ENCODE results near the gene FAM124A. TPM values are rescaled to one million over a fixed set of nuclear protein-coding genes. Genes with fewer than 3 reads are reported as not detected.

FAM124A gene
- total RNA-seq, 1 experiment from 2014 or later: 1.1 TPM

DNA sequence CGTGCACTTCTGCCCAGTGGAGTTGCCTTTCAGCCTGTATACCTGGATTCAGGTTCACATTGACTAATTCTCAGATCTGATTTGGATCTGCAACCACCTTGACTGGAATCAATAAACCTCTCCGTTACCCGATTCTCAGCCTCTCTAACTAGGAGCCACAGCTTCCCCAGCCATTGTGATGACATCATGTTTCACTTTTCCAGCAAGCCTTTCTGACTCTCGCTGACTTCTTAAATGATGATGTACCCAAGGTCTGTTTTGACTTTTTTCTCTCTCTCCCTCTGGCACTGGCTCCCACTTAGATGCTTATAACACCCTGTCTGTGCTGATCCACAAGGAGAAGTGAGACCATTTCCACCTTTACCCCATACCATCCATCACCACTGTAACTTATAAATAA lies 13.5 kb upstream of the FAM124A start:
- H3K36me3 ChIP-seq (ENCODE audit: control insufficient read depth, insufficient read depth, low read length): no peaks in the 10 kb centered on the region
- ChIA-PET POLR2A (no interaction called here), CTCF (no interaction called here)
- no TSS peak for BruUV-seq (replicated peaks)
- in situ Hi-C loops (cut with HindIII; ENCODE audit: low pct_unique_long_range_greater_than_20kb, low sequenced_read_pairs) (no loop called here), intact Hi-C loops (cut with micrococcal nuclease; ENCODE audit: unreplicated experiment) (no loop called here)
- ATAC-seq (no peak), DNase-seq (ENCODE audit: low read depth, low spot score) (no peak)
- no peak for TF ChIP-seq SIN3A (IDR thresholded peaks at IDR 0.05; ENCODE audit: borderline replicate concordance, insufficient read depth, low read depth, low read length)
- no peak for TF ChIP-seq TCF7L2 (IDR thresholded peaks at IDR 0.05; ENCODE audit: low read depth, low read length)
- no peak for TF ChIP-seq CTCF (IDR thresholded peaks at IDR 0.05)
- TF ChIP-seq, protein P1, sequence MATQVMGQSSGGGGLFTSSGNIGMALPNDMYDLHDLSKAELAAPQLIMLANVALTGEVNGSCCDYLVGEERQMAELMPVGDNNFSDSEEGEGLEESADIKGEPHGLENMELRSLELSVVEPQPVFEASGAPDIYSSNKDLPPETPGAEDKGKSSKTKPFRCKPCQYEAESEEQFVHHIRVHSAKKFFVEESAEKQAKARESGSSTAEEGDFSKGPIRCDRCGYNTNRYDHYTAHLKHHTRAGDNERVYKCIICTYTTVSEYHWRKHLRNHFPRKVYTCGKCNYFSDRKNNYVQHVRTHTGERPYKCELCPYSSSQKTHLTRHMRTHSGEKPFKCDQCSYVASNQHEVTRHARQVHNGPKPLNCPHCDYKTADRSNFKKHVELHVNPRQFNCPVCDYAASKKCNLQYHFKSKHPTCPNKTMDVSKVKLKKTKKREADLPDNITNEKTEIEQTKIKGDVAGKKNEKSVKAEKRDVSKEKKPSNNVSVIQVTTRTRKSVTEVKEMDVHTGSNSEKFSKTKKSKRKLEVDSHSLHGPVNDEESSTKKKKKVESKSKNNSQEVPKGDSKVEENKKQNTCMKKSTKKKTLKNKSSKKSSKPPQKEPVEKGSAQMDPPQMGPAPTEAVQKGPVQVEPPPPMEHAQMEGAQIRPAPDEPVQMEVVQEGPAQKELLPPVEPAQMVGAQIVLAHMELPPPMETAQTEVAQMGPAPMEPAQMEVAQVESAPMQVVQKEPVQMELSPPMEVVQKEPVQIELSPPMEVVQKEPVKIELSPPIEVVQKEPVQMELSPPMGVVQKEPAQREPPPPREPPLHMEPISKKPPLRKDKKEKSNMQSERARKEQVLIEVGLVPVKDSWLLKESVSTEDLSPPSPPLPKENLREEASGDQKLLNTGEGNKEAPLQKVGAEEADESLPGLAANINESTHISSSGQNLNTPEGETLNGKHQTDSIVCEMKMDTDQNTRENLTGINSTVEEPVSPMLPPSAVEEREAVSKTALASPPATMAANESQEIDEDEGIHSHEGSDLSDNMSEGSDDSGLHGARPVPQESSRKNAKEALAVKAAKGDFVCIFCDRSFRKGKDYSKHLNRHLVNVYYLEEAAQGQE (IDR thresholded peaks at IDR 0.05; ENCODE audit: insufficient read depth in 1 of 2, low read depth in 2 of 2, low read length in 1 of 2): no peak
- TF ChIP-seq POLR2AphosphoS5 (IDR thresholded peaks at IDR 0.05; ENCODE audit: low read depth, low read length): no peak
- no peak overlapping the region for H3K27ac ChIP-seq (ENCODE audit: low read length)
- peaks cover 20% of the 10 kb centered on the region for H3K27me3 ChIP-seq (ENCODE audit: control insufficient read depth, insufficient read depth, low read length)
- H3K4me3 ChIP-seq (ENCODE audit: low read depth in 2 of 2, low read length in 2 of 2): no peak overlapping the region
- H3K4me1 ChIP-seq (ENCODE audit: control insufficient read depth, insufficient read depth, low read length): no peaks in the 10 kb centered on the region
- H3K9me3 ChIP-seq (ENCODE audit: control insufficient read depth, insufficient read depth, low read depth, low read length): no peaks in the 10 kb centered on the region

DNA sequence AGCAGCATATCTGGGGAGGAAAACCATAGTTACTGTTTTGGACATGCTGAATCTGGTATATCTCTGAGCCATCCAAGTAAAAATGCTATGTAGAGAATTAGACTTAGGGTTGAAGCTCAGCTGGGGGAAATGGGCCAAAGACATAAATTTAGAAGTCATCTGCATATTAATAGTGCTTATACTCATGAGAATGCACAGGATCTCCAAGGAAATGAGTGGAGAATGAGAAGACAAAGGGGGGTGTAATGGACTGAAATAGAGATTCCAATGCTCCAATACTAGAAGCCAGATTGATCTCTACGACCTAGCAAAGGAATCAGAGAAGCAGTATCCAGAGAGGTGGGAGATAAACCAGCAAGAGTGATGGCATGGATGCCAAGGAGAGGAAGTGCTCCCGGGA lies 10.3 kb upstream of the FAM124A start:
- BruUV-seq (replicated peaks): no TSS peak
- no peak for ATAC-seq

More for the DNA sequence above, 10.3 kb upstream of the FAM124A start:
- ChIA-PET CTCF (no interaction called here), POLR2A (no interaction called here)
- in situ Hi-C loops (cut with HindIII; ENCODE audit: low pct_unique_long_range_greater_than_20kb, low sequenced_read_pairs): no loop called here
- Histone ChIP-seq H3K27ac (ENCODE audit: low read length) (no peak overlapping the region), H3K36me3 (ENCODE audit: control insufficient read depth, insufficient read depth, low read length) (no peaks in the 10 kb centered on the region), H3K4me1 (ENCODE audit: control insufficient read depth, insufficient read depth, low read length) (no peaks in the 10 kb centered on the region), H3K9me3 (ENCODE audit: control insufficient read depth, insufficient read depth, low read depth, low read length) (no peaks in the 10 kb centered on the region), H3K4me3 (ENCODE audit: low read depth in 2 of 2, low read length in 2 of 2) (no peak overlapping the region), H3K27me3 (ENCODE audit: control insufficient read depth, insufficient read depth, low read length) (peaks cover 19% of the 10 kb centered on the region)
- TF ChIP-seq POLR2AphosphoS5 (IDR thresholded peaks at IDR 0.05; ENCODE audit: low read depth, low read length) (no peak), TCF7L2 (IDR thresholded peaks at IDR 0.05; ENCODE audit: low read depth, low read length) (no peak), SIN3A (IDR thresholded peaks at IDR 0.05; ENCODE audit: borderline replicate concordance, insufficient read depth, low read depth, low read length) (no peak), CTCF (IDR thresholded peaks at IDR 0.05) (no peak)
- TF ChIP-seq, protein P1 (IDR thresholded peaks at IDR 0.05; ENCODE audit: insufficient read depth in 1 of 2, low read depth in 2 of 2, low read length in 1 of 2): no peak
- no peak for DNase-seq (ENCODE audit: low read depth, low spot score)
- intact Hi-C loops (cut with micrococcal nuclease; ENCODE audit: unreplicated experiment): no loop called here

Measured in Panc1 (cell line).